IPS DF 6.9 (cell line): ENCODE data around the gene FAM83D.

Experiments used
- DNase-seq: peaks from one replicate; pipeline ENCODE4 v3.0.0-alpha.2; 2013; ENCODE audit warnings: low read depth, low spot score
- H3K27ac ChIP-seq: one replicate; pipeline ENCODE4 v1.5.1; 2013; ENCODE audit warnings: low read length, control low read depth
- H3K27me3 ChIP-seq: 2 replicates; pipeline ENCODE4 v1.6.1; 2013; ENCODE audit warnings: mild to moderate bottlenecking, low read length; ENCODE audit not compliant: control insufficient read depth, insufficient read depth
- H3K36me3 ChIP-seq: 2 replicates; pipeline ENCODE4 v1.6.1; 2013; ENCODE audit warnings: low read length; ENCODE audit not compliant: control insufficient read depth, insufficient read depth
- H3K4me1 ChIP-seq: 2 replicates; pipeline ENCODE4 v1.6.1; 2013; ENCODE audit warnings: low read length; ENCODE audit not compliant: control insufficient read depth, insufficient read depth
- H3K4me3 ChIP-seq: 2 replicates; pipeline ENCODE4 v1.5.1; 2013; ENCODE audit warnings: mild to moderate bottlenecking, low read length
- H3K9me3 ChIP-seq: 2 replicates; pipeline ENCODE4 v1.6.1; 2013; ENCODE audit warnings: low read length, inconsistent platforms; ENCODE audit not compliant: control insufficient read depth, insufficient read depth
- WGBS: extraction: QIAGEN DNeasy Blood & Tissue Kit; methylation state at CpG from one replicate; pipeline ENCODE4 v1.1.7; 2013; ENCODE audit warnings: mixed read lengths, missing lambda C conversion rate; ENCODE audit not compliant: insufficient read length, insufficient coverage; 5-methylcytosine and 5-hydroxymethylcytosine counted together

Gene FAM83D

DNA sequence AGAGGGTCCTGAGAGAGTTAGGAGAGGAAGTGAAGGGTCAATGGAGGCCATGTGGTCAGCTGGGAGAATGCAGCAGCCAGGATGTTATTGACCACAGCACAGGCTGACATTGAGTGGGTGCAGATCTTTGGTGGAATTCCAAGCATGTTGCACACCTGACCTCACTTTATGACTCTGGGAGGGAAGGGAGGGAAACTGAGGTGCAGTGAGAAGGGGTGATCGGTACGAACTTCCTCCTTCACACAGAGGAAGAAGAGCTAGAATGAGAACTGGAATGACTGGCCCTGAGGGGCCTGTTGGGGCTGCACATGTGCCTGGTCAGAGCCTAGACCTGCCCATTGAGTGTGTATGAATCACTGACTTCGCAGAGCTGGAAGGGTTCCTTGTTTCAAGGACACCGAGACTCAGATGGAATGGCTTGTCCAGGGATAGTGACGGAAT is 9.8 kb downstream of the FAM83D start:
- DNase-seq = no peak
- no CpG with 5 or more reads among the region's 5 CpGs for WGBS
- Histone ChIP-seq H3K27ac (no peak overlapping the region), H3K9me3 (no peaks in the 10 kb centered on the region), H3K27me3 (no peaks in the 10 kb centered on the region), H3K4me1 (no peaks in the 10 kb centered on the region), H3K36me3 (peaks cover 14% of the 10 kb centered on the region; the same call in 1 of the 2 replicates), H3K4me3 (no peak overlapping the region)

DNA sequence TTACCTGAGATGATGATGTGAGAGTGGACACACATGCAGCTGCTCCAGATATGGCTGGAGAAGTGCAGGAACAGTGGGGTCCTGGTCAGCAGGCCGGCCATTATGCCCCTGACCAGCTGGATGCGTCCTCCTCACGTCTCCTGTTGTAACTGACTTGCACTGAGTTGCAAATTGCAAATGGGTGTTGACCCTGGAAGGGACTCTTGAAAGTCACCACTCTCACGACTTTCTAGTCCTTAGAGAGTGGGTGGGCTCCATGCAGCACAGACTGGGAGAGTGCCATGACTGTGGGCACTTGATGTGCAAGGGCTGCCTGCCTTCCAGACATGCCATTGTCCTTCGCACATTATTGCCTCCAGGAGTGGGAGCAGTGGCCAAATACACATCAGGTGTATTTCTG is 10.8 kb downstream of the FAM83D start:
- Histone ChIP-seq H3K4me3 (no peak overlapping the region), H3K27ac (no peak overlapping the region), H3K9me3 (no peaks in the 10 kb centered on the region), H3K4me1 (no peaks in the 10 kb centered on the region), H3K27me3 (no peaks in the 10 kb centered on the region), H3K36me3 (peaks cover 14% of the 10 kb centered on the region; the same call in 1 of the 2 replicates)
- no peak for DNase-seq
- no CpG with 5 or more reads among the region's 5 CpGs for WGBS

DNA sequence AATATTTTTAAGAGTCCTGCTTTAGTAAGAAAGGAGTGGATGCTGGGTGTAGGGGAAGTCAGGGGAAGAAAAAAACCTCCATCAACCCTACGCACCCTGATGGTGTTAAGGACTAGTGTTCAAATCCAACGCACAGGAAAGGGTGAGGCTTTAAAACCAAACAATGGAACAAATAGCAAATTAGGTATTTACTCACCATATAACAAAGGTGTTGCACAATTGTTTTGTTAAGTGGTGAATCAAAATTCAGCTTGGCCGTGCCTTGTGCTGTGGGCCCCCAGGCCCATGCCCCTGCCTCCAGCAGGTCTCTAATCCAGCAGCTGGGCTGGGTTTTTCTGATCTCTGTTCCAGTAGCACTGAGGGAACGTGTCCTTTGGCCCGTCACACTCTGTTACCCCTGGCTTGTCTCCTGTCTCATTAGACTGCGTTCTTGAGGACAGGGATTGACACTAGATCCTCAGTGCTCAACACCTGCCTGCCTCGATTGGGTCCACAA is 11.8 kb downstream of the FAM83D start:
- Histone ChIP-seq H3K27ac (no peak overlapping the region), H3K36me3 (peaks cover 17% of the 10 kb centered on the region; the same call in 1 of the 2 replicates), H3K9me3 (no peaks in the 10 kb centered on the region), H3K4me1 (no peaks in the 10 kb centered on the region), H3K4me3 (no peak overlapping the region), H3K27me3 (no peaks in the 10 kb centered on the region)
- DNase-seq = no peak
- WGBS = no CpG with 5 or more reads among the region's 7 CpGs

DNA sequence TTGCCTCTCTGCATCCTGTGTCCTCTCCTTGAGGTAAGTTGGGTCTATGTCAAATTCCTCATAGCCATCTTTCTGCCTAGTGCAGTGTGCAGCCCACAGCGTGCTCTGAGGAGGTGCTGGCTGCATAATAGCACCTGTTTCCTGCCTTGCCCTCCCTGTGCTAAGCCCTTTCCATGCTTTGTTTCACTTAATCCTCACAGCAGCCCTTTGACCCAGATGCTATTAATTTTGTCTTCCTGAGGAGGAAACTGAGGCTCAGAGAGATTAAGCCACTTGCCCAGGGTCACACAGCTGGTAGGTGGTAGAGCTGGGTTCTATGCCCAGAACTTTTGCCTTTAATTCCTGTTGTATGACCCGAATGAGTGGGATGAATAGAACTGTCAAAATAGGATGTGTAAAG is 13.5 kb downstream of the FAM83D start:
- DNase-seq = no peak
- Histone ChIP-seq H3K36me3 (peaks cover 19% of the 10 kb centered on the region; the same call in 1 of the 2 replicates), H3K27ac (no peak overlapping the region), H3K27me3 (no peaks in the 10 kb centered on the region), H3K4me3 (no peak overlapping the region), H3K9me3 (no peaks in the 10 kb centered on the region), H3K4me1 (no peaks in the 10 kb centered on the region)
- WGBS = no CpG with 5 or more reads among the region's 2 CpGs

DNA sequence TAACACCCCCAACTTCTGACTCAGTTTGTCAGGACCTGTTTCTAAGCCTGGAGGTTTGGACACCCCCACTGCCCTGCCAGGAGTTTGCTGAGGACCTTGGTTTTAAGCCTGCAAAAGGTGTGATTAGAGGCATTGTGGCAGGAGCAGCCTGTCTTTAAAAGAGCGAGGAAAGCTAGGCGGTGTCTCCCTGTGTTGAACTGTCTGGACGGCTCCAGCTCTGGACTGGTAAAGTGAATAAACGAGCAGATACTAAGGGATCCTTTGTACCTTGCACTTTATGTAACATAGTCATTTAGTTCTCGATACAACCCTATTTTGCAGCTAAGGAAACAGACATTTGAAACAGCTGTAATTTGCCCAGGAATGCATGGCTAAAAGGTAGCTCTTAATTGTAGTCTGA is 14.4 kb downstream of the FAM83D start:
- Histone ChIP-seq H3K9me3 (no peaks in the 10 kb centered on the region), H3K27me3 (no peaks in the 10 kb centered on the region), H3K4me1 (no peaks in the 10 kb centered on the region), H3K4me3 (no peak overlapping the region), H3K27ac (no peak overlapping the region), H3K36me3 (peaks cover 22% of the 10 kb centered on the region; the same call in 1 of the 2 replicates)
- no peak for DNase-seq
- no CpG with 5 or more reads among the region's 5 CpGs for WGBS

DNA sequence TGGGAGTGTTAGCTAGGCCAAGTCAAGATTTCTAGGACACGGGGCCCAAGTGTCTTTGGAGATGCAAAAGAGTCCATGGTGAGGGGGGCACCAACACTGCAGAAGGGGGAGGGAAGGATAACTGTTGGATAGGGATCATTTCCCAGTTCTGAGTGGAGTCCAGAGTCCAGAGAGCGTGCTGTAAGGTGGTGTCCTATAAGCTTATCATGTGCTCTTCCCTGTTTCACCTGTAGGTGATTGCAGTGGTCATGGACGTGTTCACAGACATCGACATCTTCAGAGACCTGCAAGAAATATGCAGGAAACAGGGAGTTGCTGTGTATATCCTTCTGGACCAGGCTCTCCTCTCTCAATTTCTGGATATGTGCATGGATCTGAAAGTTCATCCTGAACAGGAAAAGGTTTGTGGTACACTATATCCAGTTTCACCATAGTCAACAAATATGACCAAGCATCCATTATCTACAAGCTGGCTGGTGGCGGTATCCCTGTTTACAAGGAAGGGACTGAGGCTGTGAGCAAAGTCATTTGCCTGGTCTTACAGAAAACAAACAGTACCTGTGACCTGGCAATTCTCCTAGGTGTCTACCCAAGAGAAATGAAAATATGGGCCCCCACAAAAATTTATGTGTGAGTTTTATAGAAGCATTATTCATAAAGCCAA is 15.6 kb downstream of the FAM83D start:
- WGBS = no CpG with 5 or more reads among the region's 5 CpGs
- no peak overlapping the region for H3K27ac ChIP-seq
- peaks cover 22% of the 10 kb centered on the region; the same call in 1 of the 2 replicates for H3K36me3 ChIP-seq
- H3K9me3 ChIP-seq = no peaks in the 10 kb centered on the region
- no peak overlapping the region for H3K4me3 ChIP-seq
- no peak for DNase-seq
- H3K27me3 ChIP-seq = no peaks in the 10 kb centered on the region
- H3K4me1 ChIP-seq = no peaks in the 10 kb centered on the region

DNA sequence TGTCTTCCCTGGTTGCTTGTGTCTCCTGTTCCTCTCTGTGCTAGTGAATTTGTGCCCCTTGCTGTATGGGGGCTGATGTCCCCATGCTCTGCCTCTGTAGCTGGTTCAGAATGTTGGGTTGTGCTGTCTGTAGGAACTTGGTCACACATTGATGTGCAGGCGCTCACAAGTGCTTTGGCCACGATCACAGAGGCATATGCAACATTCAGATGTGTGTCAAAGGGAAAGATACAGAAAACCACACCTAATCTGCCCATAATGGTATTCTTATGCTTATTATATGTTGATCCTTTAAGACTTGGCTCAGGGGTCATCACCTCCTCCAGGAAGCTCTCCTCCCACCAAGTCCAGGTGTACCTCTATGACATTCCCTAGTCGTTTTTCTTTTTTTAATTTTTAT is 18.8 kb downstream of the FAM83D start:
- no peak overlapping the region for H3K27ac ChIP-seq
- H3K36me3 ChIP-seq = peaks cover 18% of the 10 kb centered on the region; the same call in 1 of the 2 replicates
- H3K4me1 ChIP-seq = no peaks in the 10 kb centered on the region
- WGBS = no CpG with 5 or more reads among the region's 3 CpGs
- no peak overlapping the region for H3K4me3 ChIP-seq
- H3K27me3 ChIP-seq = no peaks in the 10 kb centered on the region
- DNase-seq = no peak
- no peaks in the 10 kb centered on the region for H3K9me3 ChIP-seq

DNA sequence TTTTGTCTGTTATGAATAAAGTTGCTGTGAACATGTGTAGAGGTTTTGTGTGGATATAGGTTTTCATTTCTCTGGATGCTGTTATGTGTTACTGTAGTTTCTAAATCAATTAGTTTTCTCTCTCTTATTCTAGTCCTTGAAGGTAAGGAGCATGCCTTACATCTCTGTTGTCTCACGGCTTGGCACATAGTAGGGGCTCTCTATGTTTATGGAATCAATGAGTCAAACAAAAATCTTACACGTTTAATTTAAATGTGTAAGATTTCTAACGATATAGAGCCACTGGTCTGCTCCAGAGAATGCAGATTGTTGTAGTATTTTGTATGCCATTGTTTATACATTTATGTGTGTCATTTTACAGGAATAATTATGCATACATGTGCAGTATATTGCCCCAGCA is 20.6 kb downstream of the FAM83D start:
- H3K27ac ChIP-seq = no peak overlapping the region
- no peaks in the 10 kb centered on the region for H3K9me3 ChIP-seq
- H3K36me3 ChIP-seq = peaks cover 27% of the 10 kb centered on the region
- no peaks in the 10 kb centered on the region for H3K27me3 ChIP-seq
- no peaks in the 10 kb centered on the region for H3K4me1 ChIP-seq
- H3K4me3 ChIP-seq = no peak overlapping the region
- WGBS = no CpG with 5 or more reads among the region's 3 CpGs
- no peak for DNase-seq

DNA sequence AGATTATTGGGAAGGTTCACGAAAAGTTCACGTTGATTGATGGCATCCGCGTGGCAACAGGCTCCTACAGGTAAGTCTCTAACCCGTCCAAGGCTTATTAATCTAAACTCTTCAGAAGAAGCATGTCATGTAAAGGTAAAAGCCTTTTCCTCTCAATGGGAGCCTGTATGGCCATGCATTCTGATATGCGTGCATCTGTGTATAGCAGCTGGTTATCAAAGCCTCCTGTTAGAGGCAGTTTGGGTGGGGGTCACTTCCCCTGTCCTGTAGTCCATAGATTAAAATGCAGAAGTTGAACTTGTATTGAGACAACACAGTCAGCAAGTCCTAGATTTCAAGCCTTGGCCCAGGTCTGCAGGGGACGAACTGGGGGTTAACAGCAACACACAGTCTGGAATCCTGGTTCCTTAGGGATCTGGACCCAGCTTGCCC is 21.7 kb downstream of the FAM83D start:
- Histone ChIP-seq H3K4me1 (no peaks in the 10 kb centered on the region), H3K27ac (no peak overlapping the region), H3K4me3 (no peak overlapping the region), H3K9me3 (no peaks in the 10 kb centered on the region), H3K36me3 (peaks cover 30% of the 10 kb centered on the region), H3K27me3 (no peaks in the 10 kb centered on the region)
- WGBS = no CpG with 5 or more reads among the region's 7 CpGs
- DNase-seq = no peak

DNA sequence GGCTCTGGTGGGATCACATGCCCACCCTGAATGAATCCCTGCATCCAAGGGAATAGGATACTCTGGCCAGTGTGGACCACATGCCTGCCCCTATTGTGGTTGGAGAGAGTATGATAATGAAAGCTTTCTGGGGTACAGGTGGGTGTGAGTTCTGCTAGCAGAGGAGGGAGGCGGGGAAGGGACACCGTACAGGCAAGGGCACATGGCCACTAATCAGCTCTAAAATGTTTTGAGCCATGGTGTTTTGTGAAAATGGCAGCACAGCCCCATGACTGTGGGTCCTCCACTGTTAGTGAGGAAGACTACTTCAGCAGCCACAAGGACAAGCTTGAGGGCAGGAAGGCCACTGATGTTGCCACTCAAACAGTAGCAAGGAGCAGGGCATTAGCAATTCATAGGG is 24.0 kb downstream of the FAM83D start:
- Histone ChIP-seq H3K4me1 (no peaks in the 10 kb centered on the region), H3K27me3 (no peaks in the 10 kb centered on the region), H3K4me3 (no peak overlapping the region), H3K36me3 (peaks cover 24% of the 10 kb centered on the region), H3K27ac (no peak overlapping the region), H3K9me3 (no peaks in the 10 kb centered on the region)
- no peak for DNase-seq
- no CpG with 5 or more reads among the region's 2 CpGs for WGBS

DNA sequence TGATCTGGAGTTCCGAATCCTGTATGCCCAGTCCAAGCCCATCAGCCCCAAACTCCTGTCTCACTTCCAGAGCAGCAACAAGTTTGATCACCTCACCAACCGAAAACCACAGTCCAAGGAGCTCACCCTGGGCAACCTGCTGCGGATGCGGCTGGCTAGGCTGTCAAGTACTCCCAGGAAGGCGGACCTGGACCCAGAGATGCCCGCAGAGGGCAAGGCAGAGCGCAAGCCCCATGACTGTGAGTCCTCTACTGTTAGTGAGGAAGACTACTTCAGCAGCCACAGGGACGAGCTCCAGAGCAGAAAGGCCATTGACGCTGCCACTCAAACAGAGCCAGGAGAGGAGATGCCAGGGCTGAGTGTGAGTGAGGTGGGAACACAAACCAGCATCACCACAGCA is 25.4 kb downstream of the FAM83D start:
- Histone ChIP-seq H3K4me1 (no peaks in the 10 kb centered on the region), H3K27ac (no peak overlapping the region), H3K4me3 (no peak overlapping the region), H3K9me3 (no peaks in the 10 kb centered on the region), H3K36me3 (peaks cover 24% of the 10 kb centered on the region), H3K27me3 (no peaks in the 10 kb centered on the region)
- WGBS = no CpG with 5 or more reads among the region's 9 CpGs
- no peak for DNase-seq
